Subcutaneous adipose tissue (tissue), 4 donors: Measurements from ENCODE around the gene ECSIT. TPM values are rescaled to one million over a fixed set of nuclear protein-coding genes. Genes with fewer than 3 reads are reported as not detected.

Experiments used
- total RNA-seq, 4 donors: library from RNA; depleted of rRNA; stranded (reverse); fragments of >200 nt; gene quantifications; one replicate each; pipeline ENCODE4 v1.1.0, GENCODE V29; 2016
- TF ChIP-seq, protein P1 (sequence below): fragments of 450-650 bp; IDR thresholded peaks from one replicate; pipeline ENCODE4 v1.5.1; 2016; ENCODE audit warnings: low read depth, mild to moderate bottlenecking, control low read depth, antibody characterized with exemption, moderate library complexity

The ECSIT gene
- 10 to 100 TPM; 25.3 to 47.6 (median 35.7) TPM for total RNA-seq

- TF ChIP-seq, protein P1, sequence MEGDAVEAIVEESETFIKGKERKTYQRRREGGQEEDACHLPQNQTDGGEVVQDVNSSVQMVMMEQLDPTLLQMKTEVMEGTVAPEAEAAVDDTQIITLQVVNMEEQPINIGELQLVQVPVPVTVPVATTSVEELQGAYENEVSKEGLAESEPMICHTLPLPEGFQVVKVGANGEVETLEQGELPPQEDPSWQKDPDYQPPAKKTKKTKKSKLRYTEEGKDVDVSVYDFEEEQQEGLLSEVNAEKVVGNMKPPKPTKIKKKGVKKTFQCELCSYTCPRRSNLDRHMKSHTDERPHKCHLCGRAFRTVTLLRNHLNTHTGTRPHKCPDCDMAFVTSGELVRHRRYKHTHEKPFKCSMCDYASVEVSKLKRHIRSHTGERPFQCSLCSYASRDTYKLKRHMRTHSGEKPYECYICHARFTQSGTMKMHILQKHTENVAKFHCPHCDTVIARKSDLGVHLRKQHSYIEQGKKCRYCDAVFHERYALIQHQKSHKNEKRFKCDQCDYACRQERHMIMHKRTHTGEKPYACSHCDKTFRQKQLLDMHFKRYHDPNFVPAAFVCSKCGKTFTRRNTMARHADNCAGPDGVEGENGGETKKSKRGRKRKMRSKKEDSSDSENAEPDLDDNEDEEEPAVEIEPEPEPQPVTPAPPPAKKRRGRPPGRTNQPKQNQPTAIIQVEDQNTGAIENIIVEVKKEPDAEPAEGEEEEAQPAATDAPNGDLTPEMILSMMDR = no peak
These were observed at the start of gene ECSIT for GRCh38 chr19:11528551-11529341. Gene ECSIT, minus strand, starts transcription at chr19:11529134. Its CDS starts 9,964 bp downstream, at chr19:11519170.

DNA sequence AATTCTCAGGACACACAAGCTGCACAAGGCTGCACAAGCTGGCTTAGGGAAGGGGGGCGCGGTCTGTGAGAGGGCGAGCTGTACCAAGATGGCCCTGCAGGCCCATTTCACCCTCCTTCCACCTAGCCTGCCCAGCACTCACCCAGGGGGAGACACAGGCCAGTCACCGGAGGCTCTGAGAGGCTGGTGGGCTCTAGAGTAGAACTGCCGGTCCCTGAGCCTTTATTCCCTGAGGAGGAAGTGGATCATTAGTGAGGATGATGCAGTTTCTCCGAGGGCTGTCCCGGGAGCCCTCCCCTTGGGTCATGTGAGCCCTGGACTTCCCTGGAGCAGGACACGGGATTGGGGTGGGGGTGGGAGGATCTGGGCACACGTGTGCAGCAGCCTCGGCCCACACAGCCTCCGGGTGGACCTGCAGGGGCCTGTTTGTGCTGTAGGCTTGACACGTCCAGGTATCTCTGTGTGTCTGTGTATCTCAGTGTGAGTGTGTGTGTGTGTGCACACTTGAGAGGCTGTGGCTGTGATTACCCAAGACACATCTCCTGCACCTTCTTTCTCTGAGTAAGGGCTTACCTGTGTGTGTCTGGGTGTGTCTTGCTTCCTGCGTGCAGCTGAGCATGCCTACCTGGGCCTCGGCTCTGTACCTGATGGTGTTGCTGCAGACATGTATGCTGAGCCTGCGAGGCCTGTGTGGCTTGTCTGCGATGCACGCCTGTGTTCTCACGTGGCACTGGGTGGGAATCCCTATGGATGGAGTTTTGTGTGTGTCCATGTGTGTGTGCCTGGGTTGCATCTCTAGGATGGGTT lies 48.7 kb upstream of the ECSIT start, which contains the start of gene ACP5:
Gene ACP5 (minus strand): TSS at position 195 of the 807 bp plus-strand sequence. CDS start 328 bp downstream, outside the sequence.
- TF ChIP-seq, protein P1 = no peak

DNA sequence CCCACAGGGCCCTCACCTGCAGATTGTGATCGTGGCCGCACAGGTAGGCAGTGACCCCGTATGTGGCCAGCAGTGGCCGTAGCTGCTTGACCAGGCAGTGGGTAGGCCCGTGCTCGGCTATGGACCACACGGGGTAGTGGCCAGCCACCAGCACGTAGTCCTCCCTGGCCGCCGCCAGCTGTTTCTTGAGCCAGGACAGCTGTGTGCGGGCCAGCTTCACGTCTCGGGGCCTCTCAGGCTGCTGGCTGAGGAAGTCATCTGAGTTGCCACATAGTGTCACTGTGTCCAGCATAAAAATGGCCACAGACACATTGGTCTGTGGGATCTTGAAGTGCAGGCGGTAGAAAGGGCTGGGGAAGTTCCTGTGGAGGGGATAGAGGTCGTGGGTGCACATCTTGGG lies 47.3 kb upstream of the ECSIT start:
- TF ChIP-seq, protein P1 = no peak

- TF ChIP-seq, protein P1 = no peak
These were observed 45.8 kb upstream of the ECSIT start for GRCh38 chr19:11574689-11575088.

GRCh38 chr19:11570039-11570462 lies 41.1 kb upstream of the ECSIT start:
- TF ChIP-seq, protein P1 = no peak

DNA sequence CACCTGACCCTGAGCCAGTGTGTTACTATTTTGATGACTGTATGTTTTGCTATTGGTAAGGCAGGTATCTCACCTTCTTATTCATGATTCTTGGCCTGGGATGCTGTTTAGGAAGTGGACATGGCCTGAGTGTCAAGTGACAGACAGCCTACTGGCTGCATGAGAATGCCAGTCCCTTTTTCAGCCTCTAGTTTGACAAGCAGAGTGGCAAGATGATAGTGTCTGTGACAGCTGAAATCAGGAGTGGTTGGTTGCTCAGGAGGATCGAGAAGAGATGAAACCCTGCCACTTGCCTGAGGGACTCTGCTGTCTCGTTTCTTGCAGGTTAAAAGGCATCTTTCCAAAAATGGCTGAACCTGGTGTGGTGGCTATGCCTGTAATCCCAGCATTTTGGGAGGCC lies 37.2 kb upstream of the ECSIT start:
- TF ChIP-seq, protein P1 = no peak

GRCh38 chr19:11563532-11563931 lies 34.6 kb upstream of the ECSIT start:
- TF ChIP-seq, protein P1 = no peak
